NCI-H345 (cell line): ENCODE measurements around the gene SUN2.

Experiments
- DNase-seq: peaks from one replicate; lab custom pipeline; 2025; lab: John Stamatoyannopoulos, UW

The SUN2 gene

GRCh38 chr22:38751422-38752346 lies 4.1 kb downstream of the SUN2 start:
- DNase-seq: no peak

DNA sequence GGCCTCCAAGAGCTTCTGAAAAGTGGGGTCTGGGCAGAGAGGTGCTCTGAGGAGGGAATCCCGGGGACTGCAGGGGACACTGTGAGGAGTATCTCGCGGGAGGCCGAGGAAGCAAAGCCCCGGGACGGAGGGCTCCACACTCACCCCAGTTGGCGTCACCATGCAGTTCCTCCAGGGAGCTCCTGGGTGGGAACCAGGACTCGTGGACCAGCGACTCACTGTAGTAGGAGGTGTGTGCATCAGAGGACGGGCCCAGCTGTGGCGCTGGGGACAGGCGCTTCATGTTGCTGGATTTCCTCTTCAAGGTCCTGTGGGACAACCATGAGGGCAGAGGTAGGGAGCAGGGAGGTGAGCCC lies 4.8 kb downstream of the SUN2 start:
- DNase-seq: no peak

- no peak for DNase-seq
Observed at GRCh38 chr22:38750638-38751037, 5.2 kb downstream of the SUN2 start.

- DNase-seq: no peak
Observed at GRCh38 chr22:38750104-38750503, 5.7 kb downstream of the SUN2 start.

GRCh38 chr22:38748487-38749136 lies 7.2 kb downstream of the SUN2 start:
- no peak for DNase-seq

- DNase-seq: peak; percentile 32
Observed at GRCh38 chr22:38745676-38746460, 9.9 kb downstream of the SUN2 start.

DNA sequence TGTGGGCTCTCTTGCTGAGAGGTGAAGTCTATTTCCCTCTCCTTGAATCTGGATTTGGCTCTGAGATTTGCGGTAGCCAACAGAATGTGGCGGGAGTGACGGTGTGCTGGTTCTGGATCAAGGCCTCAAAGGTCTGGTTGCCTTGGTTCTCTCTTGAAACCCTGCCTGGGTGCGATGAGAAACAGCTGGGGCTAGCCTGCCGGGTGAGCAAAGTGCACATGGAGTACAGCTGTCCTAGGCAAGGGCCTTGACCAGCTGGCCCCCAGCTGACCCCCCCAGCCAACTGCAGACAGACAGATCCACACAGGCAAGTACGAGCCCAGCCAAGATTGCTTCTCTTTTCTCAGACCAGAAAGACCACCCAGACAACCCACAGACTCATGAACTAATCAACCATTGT lies 10.8 kb downstream of the SUN2 start:
- no peak for DNase-seq

DNA sequence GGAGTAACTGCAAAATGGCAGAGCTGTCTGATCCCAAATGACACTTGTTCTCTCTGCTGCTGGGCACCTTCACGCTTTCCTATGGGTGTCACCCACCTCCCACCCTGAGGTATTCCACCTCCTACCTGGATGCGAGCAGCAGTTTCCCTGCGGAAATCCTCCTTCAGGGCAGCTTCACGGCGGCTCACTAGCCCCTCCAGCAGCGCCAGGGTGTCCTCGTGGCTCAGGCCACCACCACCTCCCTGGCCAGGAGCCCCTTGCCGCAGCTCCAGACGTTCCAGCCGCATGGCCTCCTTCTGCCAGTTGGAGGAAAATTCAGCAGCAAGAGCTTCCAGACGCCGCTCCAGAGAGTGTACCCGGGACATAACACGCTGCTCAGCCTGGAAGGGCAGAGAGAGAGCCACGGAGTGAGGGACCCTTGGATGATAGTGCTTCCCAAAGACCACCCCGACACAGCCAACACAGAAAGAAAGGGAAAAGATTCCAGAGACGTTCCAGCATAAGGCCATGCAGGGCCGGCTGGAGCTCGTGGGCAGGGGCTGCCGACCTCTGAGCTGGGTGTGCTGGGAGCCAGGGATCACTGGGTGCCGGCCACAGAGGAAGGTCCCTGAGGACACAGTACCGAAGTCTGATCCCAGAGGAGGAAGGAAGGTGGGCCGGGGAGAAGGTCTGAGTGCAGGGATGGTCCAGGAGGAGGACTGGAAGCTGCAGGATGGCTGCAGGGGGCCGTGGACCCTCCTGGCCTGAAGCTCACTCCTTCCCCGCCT lies 13.4 kb downstream of the SUN2 start:
- no peak for DNase-seq

DNA sequence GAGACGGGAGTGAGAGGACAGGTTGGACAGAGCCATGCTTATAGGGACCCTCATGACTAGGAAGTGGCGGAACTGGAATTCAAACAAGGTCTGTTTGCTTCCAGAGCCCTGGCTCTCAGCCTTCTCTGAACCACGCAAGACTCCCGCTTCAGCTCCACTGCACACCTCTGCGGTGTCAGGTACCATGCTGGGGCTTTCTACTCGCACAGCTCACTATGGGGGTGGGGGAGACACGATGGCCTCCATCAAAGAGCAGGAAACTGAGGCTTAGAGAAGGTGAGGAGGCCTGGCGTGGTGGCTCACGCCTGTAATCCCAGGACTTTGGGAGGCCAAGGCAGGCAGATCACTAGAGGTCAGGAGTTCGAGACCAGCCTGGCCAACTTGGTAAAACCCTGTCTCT lies 14.2 kb downstream of the SUN2 start:
- DNase-seq: no peak

DNA sequence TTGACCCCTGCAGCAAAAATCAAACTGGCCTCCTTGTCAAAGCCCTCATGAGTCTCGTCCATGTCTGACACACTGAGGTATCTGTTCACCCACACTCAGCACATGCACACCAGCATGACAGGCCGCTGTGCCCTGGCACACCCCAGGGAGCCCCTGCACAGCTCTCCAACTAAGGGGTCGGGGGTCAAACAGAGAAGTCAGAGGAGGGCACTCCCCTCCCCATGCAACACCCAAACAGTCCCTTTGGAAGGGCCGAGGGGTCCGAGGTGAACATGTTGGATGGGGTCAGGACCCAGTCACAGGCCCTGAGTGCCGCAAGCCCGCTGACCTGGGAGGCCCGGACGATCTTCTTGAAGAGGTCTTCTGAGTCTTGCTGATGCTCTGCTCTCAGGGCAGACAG lies 14.6 kb downstream of the SUN2 start:
- DNase-seq: no peak

DNA sequence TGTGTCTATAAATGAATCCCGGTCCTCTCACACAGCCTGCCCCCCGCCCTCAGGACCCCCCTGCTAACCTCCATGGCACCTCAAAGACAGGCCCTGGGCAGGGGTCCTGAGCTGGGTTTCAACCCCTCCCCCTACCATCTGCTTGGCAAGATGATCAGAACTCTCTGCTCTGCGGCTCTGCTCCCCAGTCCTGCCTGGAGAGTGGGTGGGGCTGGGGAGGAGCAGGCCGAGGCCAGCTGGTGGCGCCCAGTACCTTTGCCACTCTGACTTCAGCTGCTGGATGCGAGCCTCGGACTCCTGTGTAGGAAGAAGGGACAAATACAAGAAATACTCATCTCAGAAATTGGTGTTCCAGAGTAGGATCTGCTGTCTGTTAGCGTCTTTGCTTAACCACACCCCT lies 15.0 kb downstream of the SUN2 start:
- DNase-seq: no peak

DNA sequence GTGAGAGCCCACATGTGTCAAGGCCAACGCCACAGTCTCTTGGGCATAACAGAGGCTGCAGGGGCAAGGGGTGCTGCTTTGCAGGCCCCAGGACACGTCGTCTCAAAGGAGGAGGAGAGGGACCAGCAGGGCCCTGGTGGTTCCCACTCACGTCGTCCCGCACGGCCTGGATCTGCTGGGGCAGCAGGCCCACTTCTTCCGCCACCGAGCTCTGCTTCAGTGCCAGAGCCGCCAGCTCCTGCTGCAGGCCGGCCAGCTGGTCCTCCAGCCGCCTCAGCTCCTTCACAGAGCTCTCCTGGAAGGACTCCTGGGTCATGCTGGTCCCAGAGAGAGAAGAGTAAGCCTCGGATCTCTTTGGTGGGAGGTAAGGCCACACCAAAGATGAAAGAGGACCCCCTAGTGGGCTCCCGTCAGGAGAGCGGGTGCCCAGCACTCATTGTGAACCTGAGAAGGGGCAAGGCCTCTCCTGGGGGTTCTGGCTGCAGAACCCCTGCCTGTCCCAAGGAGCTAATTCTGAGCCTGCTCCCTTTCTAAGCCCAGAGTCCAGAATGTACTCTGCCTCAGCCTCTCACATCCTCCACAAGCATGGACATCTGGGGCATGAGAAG lies 15.6 kb downstream of the SUN2 start:
- DNase-seq: no peak

GRCh38 chr22:38739300-38740055 lies 16.3 kb downstream of the SUN2 start:
- no peak for DNase-seq

DNA sequence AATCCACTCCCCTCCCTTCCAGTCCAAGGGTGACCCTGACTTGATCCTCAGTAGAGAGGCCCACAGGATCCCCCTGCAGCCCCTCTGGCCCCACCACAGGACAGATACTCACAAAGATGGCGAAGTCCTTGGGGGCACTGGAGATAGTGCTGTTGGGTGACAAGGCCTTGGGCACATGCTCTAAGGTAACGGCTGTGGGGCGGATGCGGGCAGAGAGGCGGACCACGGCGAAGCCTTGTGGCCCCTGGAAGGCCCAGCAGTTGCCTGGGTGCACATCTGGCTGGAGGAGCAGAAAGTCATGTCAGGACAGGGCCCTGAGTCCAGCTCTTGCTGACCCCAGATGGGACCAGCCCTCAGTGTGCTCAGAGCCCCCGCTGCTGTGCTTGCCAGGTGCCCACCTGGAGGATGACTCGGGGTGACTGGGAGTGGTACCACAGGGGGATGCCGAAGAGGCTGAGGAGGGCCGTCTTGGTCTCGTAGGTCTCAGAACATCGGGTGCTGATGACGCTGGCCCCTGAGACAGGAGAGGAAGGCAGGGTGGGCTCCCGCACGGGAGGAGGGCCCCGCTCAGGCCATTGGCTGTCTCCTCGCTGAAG lies 17.2 kb downstream of the SUN2 start:
- DNase-seq: no peak

DNA sequence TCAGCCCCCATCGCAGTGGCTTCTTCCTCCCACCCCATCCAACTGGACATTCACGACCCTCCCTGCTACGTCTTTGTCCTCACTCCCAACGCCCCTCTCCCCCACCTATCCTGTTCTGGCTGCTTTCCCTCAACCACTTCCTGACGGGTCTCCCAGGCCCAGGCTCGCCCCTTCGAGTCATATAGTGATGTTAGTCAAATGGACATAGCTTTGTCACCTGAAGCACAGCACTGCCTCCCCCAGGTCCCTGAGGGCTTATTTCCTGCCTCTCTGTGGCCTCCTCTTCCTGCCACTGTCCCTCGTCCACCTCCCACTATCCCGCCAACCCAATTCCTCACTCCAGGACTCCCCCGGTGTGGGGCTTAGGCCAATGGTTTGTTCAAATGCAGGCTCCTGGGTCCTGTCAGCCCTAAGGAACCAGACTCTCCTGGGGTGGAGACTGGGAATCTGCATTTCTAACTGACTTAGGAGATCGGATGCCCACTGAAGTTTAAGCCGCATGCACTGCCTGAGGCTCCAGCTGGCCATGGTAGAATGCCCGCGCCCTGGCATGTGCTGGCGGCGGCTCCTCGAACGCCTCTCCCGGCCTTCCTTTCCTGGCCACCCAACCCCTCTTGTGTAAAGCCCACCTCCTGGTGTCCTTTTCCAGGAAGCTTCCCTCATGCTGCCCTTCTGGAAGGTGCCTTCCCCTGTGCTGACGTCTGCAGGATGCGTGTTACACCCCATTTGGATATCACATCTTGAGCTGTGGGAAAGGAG lies 18.3 kb downstream of the SUN2 start:
- DNase-seq: no peak

DNA sequence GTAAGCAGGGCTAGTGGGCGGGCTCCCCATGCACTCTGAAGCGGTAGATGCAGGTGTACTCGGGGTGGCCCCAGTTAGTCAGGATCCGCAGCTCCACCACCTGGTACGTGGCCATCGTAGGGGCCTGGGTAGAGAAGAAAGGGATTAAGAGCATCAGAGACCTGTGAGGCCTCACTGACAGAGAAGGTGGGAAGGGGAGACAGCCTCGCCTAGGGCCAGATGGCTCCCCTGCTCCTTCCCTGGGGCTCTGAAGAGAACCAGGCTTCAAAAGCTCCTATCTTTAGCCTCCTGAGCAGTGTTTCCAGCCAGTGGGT lies 19.6 kb downstream of the SUN2 start:
- DNase-seq: no peak

DNA sequence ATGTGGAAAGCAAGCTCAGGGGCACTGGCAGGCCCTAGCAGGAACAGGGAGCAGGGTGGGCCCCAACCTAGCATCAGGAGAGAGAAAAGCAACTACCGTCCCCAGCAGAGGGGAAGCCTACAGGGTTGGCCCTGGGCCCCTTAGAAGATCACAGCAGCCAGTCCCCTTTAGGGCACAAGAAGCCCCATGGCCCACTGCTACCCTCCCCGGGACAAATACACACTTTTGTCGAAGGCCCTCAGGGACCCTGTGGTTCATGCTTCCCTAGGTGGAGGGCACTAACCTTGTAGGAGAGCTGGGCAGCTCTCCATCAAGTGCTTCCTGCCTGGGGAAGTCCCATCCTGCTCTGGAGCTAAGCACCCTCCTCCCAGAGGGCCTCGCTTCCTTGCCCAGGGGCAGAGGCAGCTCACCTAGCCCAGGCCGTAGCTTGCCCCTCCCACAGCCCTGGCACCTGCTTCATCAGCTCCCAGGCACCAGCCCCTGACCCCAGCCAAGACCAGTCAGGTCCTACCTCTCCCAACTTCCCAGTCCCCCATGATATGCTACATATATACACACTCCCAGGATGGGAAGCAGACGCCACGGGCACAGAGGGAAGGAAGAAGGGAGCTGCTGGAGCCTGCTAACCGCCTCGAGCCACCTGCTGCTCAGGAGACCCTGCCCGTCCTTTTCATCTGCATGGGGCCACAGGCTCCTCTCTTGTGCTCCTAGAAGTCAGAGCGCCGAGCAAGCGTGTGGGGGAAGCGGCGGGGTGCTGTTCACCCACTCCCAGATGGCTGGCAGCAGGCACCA lies 20.1 kb downstream of the SUN2 start:
- DNase-seq: no peak

DNA sequence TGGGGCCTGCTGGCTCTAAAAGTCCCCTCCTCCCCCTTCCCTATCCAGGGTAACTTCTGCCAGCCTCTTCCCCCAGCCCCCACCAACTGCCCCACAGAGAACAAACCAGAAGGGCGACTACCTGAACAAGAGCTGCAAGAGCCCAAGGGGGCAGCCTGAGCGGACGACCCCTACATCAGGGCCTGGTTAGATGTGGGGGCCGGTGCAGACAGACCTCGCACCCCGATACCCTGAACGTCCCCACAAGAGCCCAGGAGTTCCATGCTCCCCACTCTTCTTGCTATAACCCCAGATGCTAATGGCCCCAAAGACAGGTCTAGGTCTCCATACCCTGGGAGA lies 20.7 kb downstream of the SUN2 start:
- DNase-seq: no peak

- no peak for DNase-seq
Observed at GRCh38 chr22:38734421-38735100, 21.2 kb downstream of the SUN2 start.
